NCI-H1092 treated with DMSO at 0.1 percent for 48 hours (cell line): Measurements from ENCODE around the gene PRRT1.

Experiments
- DNase-seq: peaks from one replicate; lab custom pipeline; 2025; lab: John Stamatoyannopoulos, UW

Gene PRRT1

GRCh38 chr6:32174416-32174815 lies 22.7 kb upstream of the PRRT1 start:
- DNase-seq, result no peak

GRCh38 chr6:32173051-32173727 lies 21.4 kb upstream of the PRRT1 start:
- no peak for DNase-seq

GRCh38 chr6:32171234-32171633 lies 19.5 kb upstream of the PRRT1 start:
- no peak for DNase-seq

- DNase-seq, result no peak
Observed at GRCh38 chr6:32170294-32170693, 18.6 kb upstream of the PRRT1 start.

- DNase-seq, result no peak
Observed at GRCh38 chr6:32168807-32169591, 17.3 kb upstream of the PRRT1 start.

- no peak for DNase-seq
Observed at GRCh38 chr6:32168350-32168749, 16.6 kb upstream of the PRRT1 start.

GRCh38 chr6:32167761-32168262 lies 16.1 kb upstream of the PRRT1 start:
- no peak for DNase-seq

GRCh38 chr6:32167154-32167760 lies 15.5 kb upstream of the PRRT1 start:
- no peak for DNase-seq

- no peak for DNase-seq
Observed at GRCh38 chr6:32166411-32167061, 14.8 kb upstream of the PRRT1 start.

- DNase-seq, result no peak
Observed at GRCh38 chr6:32164295-32164694, 12.6 kb upstream of the PRRT1 start, which contains the start of gene EGFL8. Gene EGFL8, plus strand, starts transcription at chr6:32164595. Its CDS starts 1,571 bp downstream, at chr6:32166166.

GRCh38 chr6:32163559-32164258 lies 12.0 kb upstream of the PRRT1 start:
- no peak for DNase-seq

GRCh38 chr6:32158052-32158451 lies 6.3 kb upstream of the PRRT1 start:
- no peak for DNase-seq

GRCh38 chr6:32156891-32157290 lies 5.2 kb upstream of the PRRT1 start:
- no peak for DNase-seq

GRCh38 chr6:32154514-32155161 lies 2.9 kb upstream of the PRRT1 start:
- peak; percentile 53 for DNase-seq

GRCh38 chr6:32153564-32154513 lies 2.1 kb upstream of the PRRT1 start, which contains the start of gene PPT2:
Gene PPT2, plus strand, starts transcription at chr6:32154141. Its CDS starts 454 bp downstream, at chr6:32154595.
- DNase-seq, result peak; percentile 54

GRCh38 chr6:32152769-32153563 lies 1.2 kb upstream of the PRRT1 start:
- no peak for DNase-seq

GRCh38 chr6:32151181-32151862 lies 417 bp downstream of the PRRT1 start:
- no peak for DNase-seq
